Measurements from ENCODE around the gene LY6G5C.
A peak's percentile ranks its signal among the peaks of the same experiment; 100 is the strongest.

LY6G5C gene, protein sequence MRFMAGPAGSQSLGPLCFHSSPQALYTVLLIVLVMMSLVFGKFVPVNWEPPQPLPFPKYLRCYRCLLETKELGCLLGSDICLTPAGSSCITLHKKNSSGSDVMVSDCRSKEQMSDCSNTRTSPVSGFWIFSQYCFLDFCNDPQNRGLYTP

DNA sequence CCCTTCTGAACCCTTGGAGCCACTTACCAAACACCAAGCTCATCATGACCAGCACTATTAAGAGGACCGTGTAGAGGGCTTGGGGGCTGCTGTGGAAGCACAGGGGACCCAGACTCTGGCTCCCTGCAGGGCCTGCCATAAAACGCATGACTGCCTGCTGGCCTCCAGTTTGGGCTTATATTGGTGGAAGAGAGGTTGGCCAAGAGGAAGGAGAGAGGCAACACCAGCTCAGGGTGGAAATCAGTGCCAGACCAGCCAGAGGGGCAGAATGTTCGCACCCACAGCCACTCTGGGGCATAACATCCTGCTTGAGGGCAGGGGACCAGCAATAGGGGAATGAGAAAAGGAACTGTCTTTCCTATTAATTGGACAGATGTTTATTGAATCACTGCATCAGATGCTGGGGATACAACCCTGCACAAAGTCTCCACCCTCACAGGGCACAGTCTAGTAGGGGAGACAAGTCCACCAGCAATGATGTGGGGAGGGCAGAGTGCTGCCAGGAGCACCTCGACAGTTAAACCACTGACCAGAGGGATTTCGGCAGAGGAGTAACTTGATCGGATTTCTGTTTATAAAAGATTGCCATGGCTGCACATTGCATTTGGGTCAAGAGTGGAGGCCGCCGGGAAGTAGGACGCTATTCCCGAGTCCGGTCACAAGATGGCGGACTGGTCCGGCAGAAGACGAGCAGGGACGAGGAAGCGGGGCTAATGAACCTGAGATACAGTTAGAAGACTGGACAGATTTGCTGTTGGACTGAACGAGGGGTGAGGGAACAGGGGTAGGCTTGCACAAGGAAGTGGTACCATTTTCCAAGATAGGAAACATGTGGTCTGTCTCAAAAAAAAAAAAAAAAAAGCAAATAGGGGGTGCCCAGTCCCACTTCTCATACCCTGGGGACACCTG is at the start of gene LY6G5C:
Gene LY6G5C (minus strand): TSS at position 842 of the 909 bp plus-strand sequence. CDS start 694 bp downstream, at position 148.
- peak; percentile 79 to 80 for DNase-seq

DNA sequence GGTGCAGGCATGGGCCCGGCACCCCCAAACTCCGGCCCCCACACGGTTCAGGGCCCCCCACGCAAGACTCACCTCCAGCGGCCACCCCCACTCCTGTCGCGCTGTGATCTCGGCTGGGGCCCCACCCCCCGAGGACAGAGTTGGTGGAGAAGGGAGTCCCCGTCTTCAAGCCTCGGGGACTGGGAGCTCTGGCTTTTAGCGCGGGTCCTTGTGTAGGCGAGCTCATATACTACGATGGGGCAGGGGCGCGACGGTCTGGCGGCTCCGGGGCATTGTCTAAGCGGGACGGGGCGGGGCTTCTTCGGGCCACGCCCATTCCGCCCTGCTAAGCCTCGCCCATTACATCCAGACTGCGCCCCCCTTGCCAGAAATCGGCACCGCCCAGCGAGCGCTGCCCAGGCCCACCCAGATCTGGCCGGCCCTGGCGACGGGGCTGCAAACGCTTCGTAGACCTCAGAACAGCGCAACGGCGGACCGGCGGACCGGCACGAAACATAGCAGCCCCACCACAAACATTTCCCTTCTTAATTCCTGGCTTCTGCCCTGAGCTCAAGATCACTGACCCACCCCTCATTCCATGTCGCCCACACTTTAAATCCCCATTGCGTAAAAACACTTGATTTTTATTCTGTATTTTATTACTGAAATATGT is 49.2 kb upstream of the LY6G5C start:
- DNase-seq: peak; percentile 74 to 75

DNA sequence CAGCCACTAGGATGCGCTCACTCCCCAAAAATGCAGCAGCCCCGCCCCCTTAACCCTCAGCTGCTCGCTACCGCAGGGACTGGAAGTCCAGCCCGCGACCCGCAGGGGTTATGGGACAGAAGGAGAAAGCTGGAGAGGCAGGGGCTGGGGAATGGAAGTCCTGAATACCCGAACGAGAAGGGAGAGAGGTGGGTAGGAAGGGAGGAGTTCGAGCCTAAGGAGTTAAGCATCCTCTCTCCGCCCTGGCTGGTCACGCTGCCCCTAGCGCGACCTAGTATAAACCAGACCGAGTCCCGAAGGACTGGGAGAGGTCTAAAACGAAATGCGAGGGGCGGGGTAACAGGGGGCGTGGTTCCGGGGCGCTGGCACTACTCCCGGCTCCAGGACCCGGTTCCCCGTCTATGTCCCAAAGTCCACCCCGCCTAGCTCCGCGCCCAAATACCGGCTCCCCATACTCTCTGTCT is 48.7 kb upstream of the LY6G5C start:
- DNase-seq: peak; percentile 85 to 86

DNA sequence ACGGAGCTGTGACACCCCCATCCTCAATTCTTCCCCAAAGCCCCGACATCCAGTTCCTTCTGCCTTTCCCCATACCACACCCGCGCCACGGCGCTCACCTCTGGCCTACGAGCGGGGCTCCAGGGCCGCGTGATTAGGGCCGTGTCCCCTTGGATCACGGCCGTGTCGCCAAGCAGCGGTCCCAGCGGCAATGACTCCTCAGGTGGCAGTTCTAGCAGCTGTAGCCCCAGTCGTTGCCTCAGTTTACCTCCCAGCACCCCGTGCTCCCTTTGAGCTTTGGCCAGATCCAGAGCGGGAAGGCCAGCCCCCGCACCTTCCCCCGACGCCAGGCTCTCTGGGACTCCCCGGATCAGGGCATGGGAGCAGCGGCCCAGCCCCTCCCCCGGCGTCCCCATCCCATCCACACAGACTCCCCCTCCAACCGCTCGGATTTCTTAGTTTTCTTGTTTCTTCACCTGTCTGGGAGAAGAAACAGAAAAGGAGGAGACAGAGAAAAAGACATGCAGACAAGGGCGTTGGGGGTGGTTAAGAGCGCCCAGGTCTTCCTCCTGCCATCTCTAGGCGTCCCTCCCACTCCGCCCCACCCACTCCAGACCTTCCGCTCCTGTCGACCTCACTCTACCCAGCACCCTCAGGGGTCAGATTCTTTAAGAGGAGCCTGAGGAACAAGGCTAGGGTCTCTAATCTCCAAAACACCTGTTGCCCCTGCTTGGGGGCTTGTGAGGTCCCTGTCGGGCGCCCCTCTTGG is 48.1 kb upstream of the LY6G5C start, which contains the start of gene DDAH2:
Gene DDAH2 (minus strand): TSS at position 533 of the 748 bp plus-strand sequence. CDS start 138 bp downstream, at position 395.
- DNase-seq: no peak

DNA sequence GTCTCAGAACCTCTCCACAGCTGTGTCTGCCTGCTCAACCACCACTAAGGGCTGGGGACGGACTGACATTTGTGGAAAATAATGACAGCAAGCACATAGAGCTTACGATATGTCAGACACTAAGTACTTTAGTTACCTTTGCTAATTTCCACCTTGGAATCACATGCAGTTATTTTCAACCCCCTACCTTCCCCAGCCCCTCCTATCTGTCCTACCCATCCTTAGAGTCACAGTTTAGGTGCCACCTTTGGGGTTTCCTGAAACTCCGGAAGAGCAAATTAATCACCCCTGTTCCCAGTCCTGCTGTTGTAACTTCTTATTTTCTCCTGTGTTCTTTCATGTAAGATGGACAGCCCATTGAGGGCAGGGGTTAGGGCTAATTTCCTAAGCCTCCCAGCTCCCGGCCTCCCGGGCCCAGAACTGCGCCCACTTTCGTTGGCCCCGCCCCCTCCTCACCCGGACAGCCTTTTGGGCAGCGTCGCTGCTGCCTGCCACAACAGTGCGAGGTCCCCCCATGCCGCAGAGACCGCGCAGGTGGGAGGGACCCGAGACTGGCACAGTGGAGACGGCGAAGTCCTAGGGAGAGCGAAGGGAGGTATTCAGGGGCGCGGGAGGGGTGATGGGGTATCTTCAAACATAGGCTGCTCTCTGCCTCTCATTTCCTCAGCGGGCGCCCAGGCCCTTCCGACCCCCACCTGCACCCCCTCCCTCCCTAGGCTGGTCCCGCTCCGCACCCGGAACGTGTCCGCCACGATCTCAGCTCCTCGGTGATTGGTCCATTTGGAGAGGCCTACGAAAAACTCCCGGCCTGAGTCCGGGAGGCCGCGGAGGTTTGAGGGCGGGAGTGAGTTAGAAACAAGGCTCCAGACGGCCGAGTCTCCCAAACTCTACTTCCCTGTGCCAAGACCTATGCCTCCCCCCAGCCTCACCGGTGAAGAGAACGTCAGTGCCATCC is 47.1 kb upstream of the LY6G5C start:
- DNase-seq: no peak

DNA sequence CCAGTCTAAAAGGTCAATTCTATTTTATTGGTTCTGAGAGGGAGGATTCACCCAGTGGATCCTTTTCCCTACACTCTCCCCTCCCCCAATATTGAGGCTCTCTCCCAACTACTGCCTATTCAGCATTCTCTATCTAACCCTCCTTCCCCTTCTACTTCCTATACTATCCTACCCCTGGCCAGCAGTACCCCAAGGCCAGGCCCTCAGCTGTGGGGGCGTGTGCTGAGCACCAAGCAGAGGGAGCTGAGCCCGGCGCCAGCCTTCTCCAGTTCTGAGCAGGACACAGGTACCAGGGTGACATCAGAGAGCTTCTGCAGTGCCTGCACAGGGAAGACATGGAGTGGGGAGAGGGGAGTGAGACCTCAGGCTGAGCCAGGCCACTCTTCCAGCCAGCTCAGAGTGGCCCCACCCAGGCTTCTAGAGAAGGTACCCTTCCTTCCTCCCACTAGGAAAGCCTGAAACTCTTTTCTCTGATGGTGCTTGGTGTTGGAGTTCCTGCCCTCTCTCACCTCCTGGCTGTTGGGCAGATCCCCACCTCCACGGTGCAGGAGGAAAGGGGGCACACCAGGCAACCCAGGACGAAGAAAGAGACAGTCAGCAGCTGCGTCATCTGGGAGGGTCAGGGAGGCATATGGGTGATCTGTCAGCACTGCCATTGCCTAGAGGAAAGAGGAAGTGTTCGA is 46.3 kb upstream of the LY6G5C start:
- peak; percentile 25 to 76 for DNase-seq

DNA sequence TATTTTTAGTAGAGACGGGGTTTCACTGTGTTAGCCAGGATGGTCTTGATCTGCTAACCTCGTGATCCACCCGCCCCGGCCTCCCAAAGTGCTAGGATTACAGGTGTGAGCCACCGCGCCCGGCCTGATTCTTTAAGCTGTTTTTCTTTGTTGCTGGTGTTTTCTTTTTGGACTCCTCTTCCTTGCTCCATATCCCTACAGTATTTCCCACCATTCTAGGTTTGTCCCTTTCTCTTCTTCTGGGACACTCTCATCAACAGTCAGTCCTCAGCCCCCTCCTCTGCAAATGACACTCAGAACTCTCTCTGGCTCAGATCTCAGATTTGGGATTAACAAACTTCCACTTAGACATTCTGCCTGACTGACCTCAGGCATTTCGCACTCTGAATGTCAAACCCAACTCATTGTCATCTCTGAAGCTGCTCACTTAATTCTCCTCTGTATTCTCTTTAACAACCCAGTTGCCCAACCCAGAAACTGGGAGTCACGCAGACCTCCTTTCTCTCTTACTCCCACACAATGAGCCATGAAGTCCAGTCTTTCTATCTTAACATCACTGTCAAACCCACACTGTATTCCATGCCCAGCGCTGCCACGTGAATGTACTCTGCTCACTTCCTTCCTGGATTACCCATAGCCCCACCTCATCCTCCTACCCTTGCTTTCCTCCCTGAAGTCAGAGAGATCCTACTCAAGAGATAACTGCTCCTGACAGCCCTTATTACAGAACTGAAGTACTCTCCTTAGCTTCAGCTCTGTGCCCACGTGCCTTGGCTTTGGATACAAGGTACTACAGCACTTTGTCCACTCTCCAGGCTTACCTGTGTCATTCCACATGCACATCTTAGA is 44.9 kb upstream of the LY6G5C start:
- no peak for DNase-seq

DNA sequence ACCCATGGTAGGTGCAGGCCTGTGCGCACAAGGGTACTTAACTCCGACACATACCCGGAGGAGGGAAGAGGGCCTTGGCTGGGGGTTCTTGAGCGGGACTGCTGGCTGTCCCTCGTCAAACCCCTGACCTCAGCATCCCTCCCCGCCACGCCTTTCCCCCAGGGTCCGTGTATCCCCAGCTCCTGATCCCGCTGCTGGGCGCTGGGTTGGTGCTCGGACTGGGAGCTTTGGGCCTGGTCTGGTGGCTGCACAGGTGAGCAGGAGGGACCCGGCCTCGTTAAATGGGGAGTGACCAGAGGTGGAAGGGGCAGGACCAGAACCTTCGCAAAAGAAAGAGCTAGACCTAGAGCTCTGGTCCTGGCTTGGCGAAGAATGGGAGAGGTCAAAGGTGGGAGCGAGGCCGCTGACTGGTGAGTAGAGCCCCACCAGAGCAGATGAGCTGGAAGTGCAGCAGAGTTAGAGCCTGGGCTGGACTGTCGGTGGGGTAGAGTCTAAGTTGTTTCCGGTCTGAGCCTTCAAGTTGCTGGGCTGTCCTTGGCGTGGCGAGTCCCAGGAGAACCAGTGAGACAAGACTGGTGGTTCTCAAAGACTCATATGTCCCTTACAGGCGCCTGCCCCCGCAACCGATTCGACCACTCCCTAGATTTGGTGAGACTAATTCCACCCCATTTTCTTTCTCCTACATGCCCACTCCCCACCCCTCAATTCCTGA is 43.3 kb upstream of the LY6G5C start:
- DNase-seq: no peak

DNA sequence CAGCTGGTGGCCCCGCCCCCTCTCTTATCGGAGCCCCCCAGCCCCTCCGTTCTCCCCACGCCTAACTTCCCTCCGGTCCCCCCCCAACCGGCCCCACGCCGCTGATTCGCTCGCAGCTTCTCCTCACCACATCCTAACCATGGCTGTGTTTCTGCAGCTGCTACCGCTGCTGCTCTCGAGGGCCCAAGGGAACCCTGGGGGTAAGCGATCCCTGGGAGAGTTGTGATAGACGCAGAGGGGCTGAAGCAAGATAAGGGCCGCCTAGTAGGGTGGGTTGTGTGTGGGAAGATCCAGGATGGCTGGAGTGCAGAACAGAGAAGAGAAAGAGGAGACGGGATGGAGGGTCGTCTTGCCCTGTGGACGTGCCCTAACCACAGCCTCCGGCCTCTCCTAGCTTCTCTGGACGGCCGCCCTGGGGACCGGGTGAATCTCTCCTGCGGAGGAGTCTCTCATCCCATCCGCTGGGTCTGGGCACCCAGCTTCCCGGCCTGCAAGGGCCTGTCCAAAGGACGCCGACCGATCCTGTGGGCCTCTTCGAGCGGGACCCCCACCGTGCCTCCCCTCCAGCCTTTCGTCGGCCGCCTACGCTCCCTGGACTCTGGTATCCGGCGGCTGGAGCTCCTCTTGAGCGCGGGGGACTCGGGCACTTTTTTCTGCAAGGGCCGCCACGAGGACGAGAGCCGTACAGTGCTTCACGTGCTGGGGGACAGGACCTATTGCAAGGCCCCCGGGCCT is 42.5 kb upstream of the LY6G5C start, which contains the start of gene MPIG6B:
Gene MPIG6B (plus strand): TSS at position 129 of the 735 bp plus-strand sequence. CDS start 11 bp downstream, at position 140.
- no peak for DNase-seq

DNA sequence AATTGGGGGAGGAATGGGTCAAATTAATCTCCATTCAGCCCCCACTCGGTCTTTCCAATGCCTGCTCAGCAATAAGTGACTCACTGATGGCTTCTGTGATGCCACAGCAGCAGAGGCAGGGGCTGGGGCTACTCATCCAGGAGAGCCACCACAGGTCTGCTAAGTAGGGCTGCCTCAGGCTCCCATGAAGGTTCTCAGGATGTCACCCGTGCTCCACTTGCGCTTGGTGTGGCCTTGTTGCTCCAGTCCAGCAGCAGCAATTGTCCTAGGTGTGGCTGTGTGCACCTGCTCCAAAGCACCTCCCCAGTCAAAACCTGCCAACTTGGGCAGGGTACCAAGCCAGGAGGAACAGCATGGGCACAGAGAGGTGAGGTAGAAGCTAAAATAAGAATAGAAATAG is 41.3 kb upstream of the LY6G5C start:
- DNase-seq: no peak

DNA sequence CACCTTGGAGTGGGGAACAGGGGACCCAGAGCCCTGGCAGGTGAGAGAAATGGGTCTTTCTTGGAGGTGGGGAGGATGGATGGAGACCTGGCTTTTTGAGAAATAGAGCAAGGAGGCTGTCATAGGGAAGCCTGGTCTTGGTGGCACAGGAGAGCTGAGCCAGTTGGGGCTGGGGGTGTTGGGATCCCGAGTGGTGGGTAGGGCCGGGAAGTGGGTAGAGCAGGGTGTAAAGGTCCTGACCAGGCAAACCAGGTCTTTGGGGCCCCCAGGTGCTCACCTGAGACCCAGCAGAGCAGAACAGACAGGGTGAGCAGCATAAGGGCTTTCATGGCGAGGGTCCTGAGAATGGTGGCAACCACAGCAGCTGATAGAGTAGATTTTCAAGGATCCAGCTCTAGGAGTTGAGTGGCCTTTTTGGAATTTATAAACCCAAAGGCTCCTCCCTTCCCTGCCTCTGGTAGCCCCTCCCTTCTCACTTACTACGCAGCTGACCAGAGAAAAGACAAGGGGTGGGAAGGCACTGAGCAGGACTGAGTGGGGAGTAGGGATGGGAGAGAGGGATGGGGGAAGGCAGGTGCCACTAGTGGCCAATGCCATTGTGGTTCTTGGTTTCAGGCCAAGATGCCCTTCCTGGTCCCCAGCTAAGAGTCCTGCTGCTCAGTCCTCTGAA is 40.6 kb upstream of the LY6G5C start, which contains the start of gene LY6G6C:
Gene LY6G6C (minus strand): TSS at position 396 of the 670 bp plus-strand sequence. CDS start 67 bp downstream, at position 329.
- no peak for DNase-seq

DNA sequence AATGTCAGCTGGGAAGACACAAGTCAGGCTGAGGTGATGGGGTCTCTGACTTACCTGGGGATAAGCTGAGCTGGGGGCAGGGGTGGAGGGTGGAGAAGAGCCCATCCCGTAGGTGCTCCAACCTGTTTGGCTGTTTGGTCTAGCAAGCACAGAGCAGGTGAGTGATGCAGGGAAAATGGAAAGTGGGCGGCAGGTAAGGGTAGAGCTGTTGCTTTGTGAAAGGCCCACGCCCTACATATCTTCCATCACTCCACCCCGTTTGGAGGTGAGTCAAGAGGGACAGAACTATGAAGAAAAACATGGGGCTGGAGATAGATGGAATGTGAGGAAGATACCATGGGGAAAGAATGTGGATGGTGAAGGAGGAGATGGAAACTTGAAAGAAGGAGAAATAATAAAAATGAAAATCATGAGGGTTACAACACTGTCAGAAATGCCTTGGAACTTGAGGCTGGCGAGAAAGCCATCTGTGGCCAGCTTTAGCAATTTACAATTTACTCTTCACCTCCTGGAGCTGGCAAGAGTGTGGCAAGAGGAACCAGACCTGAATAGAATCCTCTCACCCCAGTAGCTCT is 39.4 kb upstream of the LY6G5C start:
- DNase-seq: no peak

DNA sequence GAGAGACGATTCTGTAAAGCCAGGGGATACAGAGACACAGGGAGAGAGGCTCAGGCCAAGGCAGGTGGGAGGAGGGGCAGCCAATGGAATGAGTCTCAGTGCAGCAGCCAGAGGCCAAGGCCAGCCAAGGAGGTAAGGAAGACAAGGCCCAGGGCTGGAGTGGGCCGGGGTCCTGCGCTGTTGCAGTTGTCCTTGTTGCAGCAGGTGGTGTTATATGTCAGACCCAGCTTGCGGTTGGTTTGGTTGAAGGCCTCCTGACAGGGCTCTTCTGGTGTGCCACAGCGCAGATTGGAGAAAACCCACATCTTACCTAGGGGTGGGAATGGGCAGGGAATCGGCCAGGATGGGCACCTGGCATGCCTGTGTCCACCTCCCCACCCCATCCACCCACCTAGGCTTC is 38.1 kb upstream of the LY6G5C start:
- DNase-seq: no peak

DNA sequence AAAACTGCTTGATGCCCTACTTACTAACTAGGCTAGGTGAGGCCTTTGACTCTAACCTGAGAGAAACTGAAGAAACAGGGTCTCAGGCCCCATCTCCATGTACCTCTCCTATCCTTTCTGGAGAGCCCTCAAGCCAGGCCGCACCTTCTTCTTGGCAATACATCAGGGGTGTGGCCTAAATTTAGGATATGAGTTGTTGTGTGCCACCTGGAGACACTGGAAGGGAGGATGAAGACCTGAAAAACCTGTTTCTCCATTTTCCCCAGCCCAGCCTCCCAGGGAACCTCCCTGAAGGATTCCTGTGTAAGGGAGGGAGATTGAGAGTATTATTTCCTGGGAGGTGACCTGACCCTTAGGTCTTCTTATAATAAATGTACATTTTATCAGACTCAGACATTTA is 37.4 kb upstream of the LY6G5C start:
- no peak for DNase-seq

DNA sequence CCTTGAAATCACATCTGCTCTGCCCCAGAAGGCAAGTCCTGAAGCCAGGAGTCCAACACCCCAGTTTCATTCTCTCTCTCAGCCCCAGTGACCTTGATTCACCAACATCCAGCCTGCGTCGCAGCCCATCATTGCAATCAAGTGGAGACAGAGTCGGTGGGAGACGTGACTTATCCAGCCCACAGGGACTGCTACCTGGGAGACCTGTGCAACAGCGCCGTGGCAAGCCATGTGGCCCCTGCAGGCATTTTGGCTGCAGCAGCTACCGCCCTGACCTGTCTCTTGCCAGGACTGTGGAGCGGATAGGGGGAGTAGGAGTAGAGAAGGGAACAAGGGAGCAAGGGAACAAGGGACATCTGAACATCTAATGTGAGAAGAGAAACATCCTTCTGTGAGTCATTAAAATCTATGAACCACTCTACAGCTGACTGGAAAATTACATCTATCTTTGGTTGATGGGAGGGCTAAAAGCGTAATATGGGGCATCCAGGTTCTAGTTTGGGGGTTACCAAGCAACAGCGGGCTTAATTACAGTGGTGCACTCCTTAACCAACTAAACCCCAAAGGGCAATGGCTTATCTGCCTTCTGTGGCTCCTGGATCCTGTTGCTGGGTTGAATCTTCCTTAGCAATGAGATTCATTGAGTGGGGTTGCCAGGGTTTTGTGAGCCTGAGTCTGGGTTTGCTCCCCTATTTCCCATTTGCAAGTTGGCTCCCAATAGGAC is 36.8 kb upstream of the LY6G5C start:
- DNase-seq: no peak

All from CD4-positive, alpha-beta T cell treated with Interleukin-4 for 1 hour (primary cell).